Natural killer cell (primary cell): Measurements from ENCODE around the gene WDR74. TPM values are rescaled to one million over a fixed set of nuclear protein-coding genes. Genes with fewer than 3 reads are reported as not detected.
"Not testable (repeated sequence)": the region's sequence is repeated elsewhere in the genome, so short reads cannot be mapped to it uniquely, and the experiment has no call there.

ENCODE experiments used
- ATAC-seq, 3 donors: fragments of 150-1000 bp in 2 of 3; fragments of 200-7000 bp in 1 of 3; cut with Tn5 transposase; 1 replicate in 1 of 3; 2 replicates in 2 of 3; pipeline ENCODE4 v1.10.0; 2021; ENCODE audit warnings: mild to moderate bottlenecking in 2 of 3, moderate library complexity in 2 of 3
- DNase-seq, 2 donors: peaks; one replicate each; pipeline versions ENCODE4 v3.0.0 to v3.0.0-alpha.2; 2013 to 2021; ENCODE audit warnings: mixed read lengths in 1 of 2
- H3K27ac ChIP-seq: one replicate; pipeline ENCODE4 v1.5.1; 2013; ENCODE audit warnings: mild to moderate bottlenecking, low read length
- H3K27me3 ChIP-seq: one replicate; pipeline ENCODE4 v1.6.1; 2013; ENCODE audit warnings: low read length; ENCODE audit not compliant: control insufficient read depth, insufficient read depth
- H3K36me3 ChIP-seq: one replicate; pipeline ENCODE4 v1.6.1; 2013; ENCODE audit warnings: low read length; ENCODE audit not compliant: control insufficient read depth, insufficient read depth
- H3K4me1 ChIP-seq: one replicate; pipeline ENCODE4 v1.6.1; 2013; ENCODE audit warnings: low read length; ENCODE audit not compliant: control insufficient read depth, insufficient read depth
- H3K4me3 ChIP-seq: one replicate; pipeline ENCODE4 v1.5.1; 2013; ENCODE audit warnings: low read length
- H3K9me3 ChIP-seq: one replicate; pipeline ENCODE4 v1.6.1; 2013; ENCODE audit warnings: low read length; ENCODE audit not compliant: control insufficient read depth, insufficient read depth
- H3K27ac Mint-ChIP-seq, 2 donors: one replicate each; pipeline ENCODE4 v1.8.0; 2022; ENCODE audit warnings: mild to moderate bottlenecking in 2 of 2, mixed read lengths in 2 of 2, moderate library complexity in 1 of 2
- H3K27me3 Mint-ChIP-seq, 2 donors: one replicate each; pipeline ENCODE4 v1.8.0; 2022; ENCODE audit warnings: low read depth in 2 of 2, mixed read lengths in 2 of 2
- H3K36me3 Mint-ChIP-seq: one replicate; pipeline ENCODE4 v1.8.0; 2022; ENCODE audit warnings: mixed read lengths
- H3K4me1 Mint-ChIP-seq, 2 donors: one replicate each; pipeline ENCODE4 v1.8.0; 2022; ENCODE audit warnings: mixed read lengths in 2 of 2
- H3K4me3 Mint-ChIP-seq: one replicate; pipeline ENCODE4 v1.8.0; 2022; ENCODE audit warnings: mild to moderate bottlenecking, moderate library complexity, mixed read lengths
- H3K9me3 Mint-ChIP-seq, 2 donors: one replicate each; pipeline ENCODE4 v1.8.0; 2022; ENCODE audit warnings: mixed read lengths in 2 of 2
- CTCF ChIP-seq: fragments of 200-600 bp; IDR thresholded peaks from one replicate; pipeline ENCODE4 v1.8.0; 2022; ENCODE audit warnings: antibody characterized with exemption
- WGBS: methylation state at CpG from one replicate; pipeline ENCODE4 v1.1.7; 2013; ENCODE audit warnings: missing lambda C conversion rate; ENCODE audit not compliant: insufficient coverage; 5-methylcytosine and 5-hydroxymethylcytosine counted together
- intact Hi-C: fragments of 100-400 bp; cut with micrococcal nuclease; formaldehyde crosslinking; loops from one replicate; pipeline ENCODE4 v1.14.2; 2022
- total RNA-seq, 4 donors: library from RNA; stranded (reverse); fragments of 120-200 nt in 1 of 4; gene quantifications; one replicate each; pipeline versions ENCODE4 v1.2.3 to v1.2.4, GENCODE V29; 2013 to 2022

The WDR74 gene
- total RNA-seq, 3 donors from 2014 or later (not counting 1 experiment from before 2014, with no cell fraction given): 151 to 173 (median 171) TPM

GRCh38 chr11:62832336-62833234 lies 6.8 kb downstream of the WDR74 start, which contains the start of gene TEX54:
TEX54 (minus strand) TSS chr11:62832841.
- no peaks in the 10 kb centered on the region for H3K36me3 Mint-ChIP-seq
- no peaks in the 10 kb centered on the region for H3K27me3 Mint-ChIP-seq
- intact Hi-C loops: loop anchor here (1.0 to 2.0 kb wide), 2 partner anchors 27 to 106 kb away; partner anchors contain the start of genes HNRNPUL2 and NXF1
- peak within 1 kb of the TSS; percentile 99 to 100 for H3K27ac Mint-ChIP-seq
- peaks cover 26 to 42% of the 10 kb centered on the region in 2 donors for H3K4me1 Mint-ChIP-seq
- peaks cover 22% of the 10 kb centered on the region for H3K4me1 ChIP-seq
- peak in 2 of 3 donors; percentile 1 for ATAC-seq
- H3K4me3 Mint-ChIP-seq: peak within 1 kb of the TSS; percentile 97
- no peak for TF ChIP-seq CTCF
- H3K9me3 Mint-ChIP-seq: no peaks in the 10 kb centered on the region
- no peaks in the 10 kb centered on the region for H3K27me3 ChIP-seq
- peak within 1 kb of the TSS; percentile 87 for H3K4me3 ChIP-seq
- peaks cover 37% of the 10 kb centered on the region for H3K36me3 ChIP-seq
- 26% methylated on average over 40 of the region's 40 CpGs for WGBS
- H3K9me3 ChIP-seq: no peaks in the 10 kb centered on the region
- peak within 1 kb of the TSS; percentile 93 for H3K27ac ChIP-seq
- DNase-seq: no peak

DNA sequence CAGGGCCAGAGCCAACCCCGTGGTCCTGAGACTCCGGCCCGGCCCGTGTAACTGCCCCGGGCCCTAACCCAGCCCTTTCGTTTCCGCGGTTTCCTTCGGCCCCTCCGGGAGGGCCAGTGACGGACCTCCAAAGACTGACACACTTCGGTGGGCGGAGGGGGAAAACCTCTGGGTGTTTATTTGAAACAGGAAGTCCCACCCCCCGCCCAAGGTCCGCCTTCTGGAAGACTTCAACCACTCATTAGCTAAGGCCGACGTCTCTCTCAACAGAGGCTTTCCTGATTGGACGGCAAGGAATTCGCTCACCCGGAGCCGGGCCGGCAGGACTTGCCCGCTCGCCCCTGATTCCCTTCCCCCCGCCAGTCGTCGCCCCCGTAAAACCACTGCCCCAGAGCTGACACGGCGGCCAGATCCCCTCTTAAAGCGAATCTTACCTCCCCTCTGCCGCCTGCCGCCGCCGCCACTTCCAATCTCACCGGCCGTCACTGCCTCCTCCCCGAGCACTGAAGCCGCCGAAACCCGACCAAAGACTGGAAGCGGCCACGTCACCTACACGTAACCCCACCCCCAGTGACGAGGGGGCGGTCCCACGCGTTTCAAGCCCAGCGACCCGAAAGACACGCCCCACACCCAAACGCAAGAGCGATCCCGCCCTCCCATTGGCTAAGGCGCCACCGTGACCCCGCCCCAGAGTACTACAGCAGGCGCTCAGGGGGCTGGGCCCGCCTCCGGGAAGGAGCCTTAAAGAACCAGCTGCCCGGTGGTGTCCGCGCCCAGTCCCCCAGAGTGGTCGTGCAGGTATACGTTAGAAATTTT lies 7.7 kb downstream of the WDR74 start, which contains the start of gene STX5:
Gene STX5, minus strand, starts transcription at position 532 of the 816 bp plus-strand sequence. CDS start 808 bp downstream, outside the sequence.
- peak within 1 kb of the TSS; percentile 87 for H3K4me3 ChIP-seq
- peak; percentile 100 for DNase-seq
- intact Hi-C loops: loop anchor here (1.0 to 2.0 kb wide), 3 partner anchors 8 to 105 kb away; partner anchors contain the start of genes HNRNPUL2, NXF1 and WDR74
- peaks cover 22% of the 10 kb centered on the region for H3K4me1 ChIP-seq
- peak within 1 kb of the TSS; percentile 93 for H3K27ac ChIP-seq
- peak within 1 kb of the TSS; percentile 97 for H3K4me3 Mint-ChIP-seq
- H3K27me3 ChIP-seq: no peaks in the 10 kb centered on the region
- no peaks in the 10 kb centered on the region for H3K9me3 Mint-ChIP-seq
- under 1% methylated on average over 65 of the region's 65 CpGs for WGBS
- H3K36me3 Mint-ChIP-seq: no peaks in the 10 kb centered on the region
- H3K27ac Mint-ChIP-seq: peak within 1 kb of the TSS; percentile 99 to 100
- H3K9me3 ChIP-seq: no peaks in the 10 kb centered on the region
- peak; percentile 90 to 98 (median 93) for ATAC-seq
- no peak for TF ChIP-seq CTCF
- peaks cover 27 to 42% of the 10 kb centered on the region in 2 donors for H3K4me1 Mint-ChIP-seq
- H3K27me3 Mint-ChIP-seq: no peaks in the 10 kb centered on the region
- H3K36me3 ChIP-seq: peaks cover 46% of the 10 kb centered on the region

- no peaks in the 10 kb centered on the region for H3K9me3 Mint-ChIP-seq
- no peaks in the 10 kb centered on the region for H3K36me3 Mint-ChIP-seq
- H3K27ac Mint-ChIP-seq: peak overlapping the region; percentile 99 to 100
- H3K9me3 ChIP-seq: no peaks in the 10 kb centered on the region
- peaks cover 41% of the 10 kb centered on the region for H3K36me3 ChIP-seq
- ATAC-seq (no peak), DNase-seq (peak in 1 of 2 donors; percentile 38)
- under 1% methylated on average over 31 of the region's 33 CpGs for WGBS
- no peaks in the 10 kb centered on the region for H3K27me3 Mint-ChIP-seq
- peak overlapping the region; percentile 87 for H3K4me3 ChIP-seq
- intact Hi-C loops: loop anchor here (1.0 kb wide), 1 partner anchor 8 kb away; the partner anchor contains the start of gene WDR74
- TF ChIP-seq CTCF: no peak
- peak overlapping the region; percentile 93 for H3K27ac ChIP-seq
- H3K4me3 Mint-ChIP-seq: peak overlapping the region; percentile 97
- peaks cover 22% of the 10 kb centered on the region for H3K4me1 ChIP-seq
- peaks cover 27 to 42% of the 10 kb centered on the region in 2 donors for H3K4me1 Mint-ChIP-seq
- no peaks in the 10 kb centered on the region for H3K27me3 ChIP-seq
Observed at GRCh38 chr11:62830904-62831519, 8.4 kb downstream of the WDR74 start.

GRCh38 chr11:62828130-62828529 lies 11.3 kb downstream of the WDR74 start:
- H3K36me3 ChIP-seq: peaks cover 41% of the 10 kb centered on the region
- H3K9me3 Mint-ChIP-seq, ATAC-seq, H3K4me3 Mint-ChIP-seq, H3K9me3 ChIP-seq, H3K27ac ChIP-seq, H3K27me3 Mint-ChIP-seq, DNase-seq, H3K27ac Mint-ChIP-seq, intact Hi-C loops, H3K27me3 ChIP-seq, H3K36me3 Mint-ChIP-seq, H3K4me3 ChIP-seq: not testable (repeated sequence)
- H3K4me1 ChIP-seq: peaks cover 22% of the 10 kb centered on the region
- H3K4me1 Mint-ChIP-seq: peaks cover 27 to 37% of the 10 kb centered on the region in 2 donors
- WGBS: 98% methylated on average over 8 of the region's 8 CpGs
